Right atrium auricular region (tissue), 2 donors: ENCODE data around the gene AP2A2. TPM values are rescaled to one million over a fixed set of nuclear protein-coding genes. Genes with fewer than 3 reads are reported as not detected.

ENCODE experiments used
- DNase-seq: peaks from one replicate; pipeline ENCODE4 v3.0.0-alpha.2; 2019; ENCODE audit warnings: low spot score
- H3K27ac ChIP-seq, 2 donors: fragments of 200-600 bp; sonication (generic); 1 replicate in 1 of 2; 2 replicates in 1 of 2; pipeline ENCODE4 v1.5.1; 2016 to 2019
- H3K27me3 ChIP-seq, 2 donors: fragments of 200-600 bp; sonication (generic); one replicate each; pipeline versions ENCODE4 v1.5.1 to v1.6.0; 2017 to 2019
- H3K36me3 ChIP-seq: fragments of 200-600 bp; sonication (generic); one replicate; pipeline ENCODE4 v1.5.1; 2016
- H3K4me1 ChIP-seq, 2 donors: fragments of 200-600 bp; sonication (generic); one replicate each; pipeline versions ENCODE4 v1.5.1 to v1.6.0; 2017 to 2019
- H3K4me3 ChIP-seq, 2 donors: fragments of 200-600 bp; sonication (generic); 1 replicate in 1 of 2; 2 replicates in 1 of 2; pipeline ENCODE4 v1.5.1; 2017 to 2019; ENCODE audit warnings: mild to moderate bottlenecking in 1 of 2, moderate library complexity in 1 of 2
- H3K9me3 ChIP-seq, 2 donors: fragments of 200-600 bp; sonication (generic); one replicate each; pipeline ENCODE4 v1.5.1; 2019
- total RNA-seq, 2 donors: library from RNA; depleted of rRNA; stranded (reverse); fragments of >200 nt; gene quantifications; one replicate each; pipeline ENCODE4 v1.1.0, GENCODE V29; 2016
- TF ChIP-seq, protein P1 (sequence below), 2 donors: fragments of 200-600 bp; sonication (generic); IDR thresholded peaks; one replicate each; pipeline ENCODE4 v1.5.1; 2019; ENCODE audit warnings: antibody characterized with exemption in 2 of 2

The AP2A2 gene
- total RNA-seq, 2 donors from 2014 or later, result 28.8 to 41.7 TPM

DNA sequence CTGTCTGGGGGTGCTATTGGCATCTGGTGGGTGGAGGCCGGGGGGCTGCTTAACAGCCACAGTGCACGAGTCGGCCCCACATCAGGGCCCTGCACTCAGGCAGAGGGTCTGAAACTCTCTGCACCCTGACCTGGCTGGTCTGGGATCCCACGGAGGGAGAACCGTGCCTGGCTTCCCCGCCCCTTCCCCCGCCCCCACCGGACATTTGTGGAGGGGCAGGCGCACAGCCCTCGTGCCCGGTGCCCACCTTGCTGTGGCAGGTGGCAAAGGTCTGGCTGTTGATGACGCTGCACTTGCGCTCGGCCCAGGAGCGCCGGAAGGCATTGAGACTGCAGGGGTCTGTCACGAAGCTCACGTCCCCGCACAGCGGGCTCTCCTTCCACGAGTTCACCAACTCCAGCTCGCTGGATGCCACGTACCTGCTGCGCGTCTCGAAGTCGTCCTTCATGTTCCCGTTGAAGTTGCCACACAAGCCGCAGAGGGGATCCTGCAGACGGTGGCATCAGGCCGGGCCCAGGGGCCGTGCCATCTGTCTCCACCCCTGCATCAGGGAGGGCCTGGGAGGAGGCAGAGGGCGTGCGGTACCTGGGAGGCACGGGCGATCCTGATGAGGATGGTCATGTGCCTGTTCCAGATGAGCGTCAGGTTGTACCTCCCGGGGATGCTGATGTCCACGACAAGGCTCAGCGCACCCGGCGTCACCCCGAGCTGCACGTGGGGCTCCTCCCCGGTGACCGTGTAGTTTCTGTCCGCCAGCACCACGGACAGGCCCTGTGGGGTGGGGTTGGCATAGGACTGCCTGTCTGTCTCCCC is 99.1 kb downstream of the AP2A2 start:
- Histone ChIP-seq H3K27ac (no peak overlapping the region), H3K4me3 (no peak overlapping the region), H3K27me3 (no peaks in the 10 kb centered on the region), H3K9me3 (no peaks in the 10 kb centered on the region), H3K36me3 (no peaks in the 10 kb centered on the region), H3K4me1 (no peaks in the 10 kb centered on the region)
- TF ChIP-seq, protein P1, sequence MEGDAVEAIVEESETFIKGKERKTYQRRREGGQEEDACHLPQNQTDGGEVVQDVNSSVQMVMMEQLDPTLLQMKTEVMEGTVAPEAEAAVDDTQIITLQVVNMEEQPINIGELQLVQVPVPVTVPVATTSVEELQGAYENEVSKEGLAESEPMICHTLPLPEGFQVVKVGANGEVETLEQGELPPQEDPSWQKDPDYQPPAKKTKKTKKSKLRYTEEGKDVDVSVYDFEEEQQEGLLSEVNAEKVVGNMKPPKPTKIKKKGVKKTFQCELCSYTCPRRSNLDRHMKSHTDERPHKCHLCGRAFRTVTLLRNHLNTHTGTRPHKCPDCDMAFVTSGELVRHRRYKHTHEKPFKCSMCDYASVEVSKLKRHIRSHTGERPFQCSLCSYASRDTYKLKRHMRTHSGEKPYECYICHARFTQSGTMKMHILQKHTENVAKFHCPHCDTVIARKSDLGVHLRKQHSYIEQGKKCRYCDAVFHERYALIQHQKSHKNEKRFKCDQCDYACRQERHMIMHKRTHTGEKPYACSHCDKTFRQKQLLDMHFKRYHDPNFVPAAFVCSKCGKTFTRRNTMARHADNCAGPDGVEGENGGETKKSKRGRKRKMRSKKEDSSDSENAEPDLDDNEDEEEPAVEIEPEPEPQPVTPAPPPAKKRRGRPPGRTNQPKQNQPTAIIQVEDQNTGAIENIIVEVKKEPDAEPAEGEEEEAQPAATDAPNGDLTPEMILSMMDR (IDR thresholded peaks at IDR 0.05), result no peak
- no peak for DNase-seq

DNA sequence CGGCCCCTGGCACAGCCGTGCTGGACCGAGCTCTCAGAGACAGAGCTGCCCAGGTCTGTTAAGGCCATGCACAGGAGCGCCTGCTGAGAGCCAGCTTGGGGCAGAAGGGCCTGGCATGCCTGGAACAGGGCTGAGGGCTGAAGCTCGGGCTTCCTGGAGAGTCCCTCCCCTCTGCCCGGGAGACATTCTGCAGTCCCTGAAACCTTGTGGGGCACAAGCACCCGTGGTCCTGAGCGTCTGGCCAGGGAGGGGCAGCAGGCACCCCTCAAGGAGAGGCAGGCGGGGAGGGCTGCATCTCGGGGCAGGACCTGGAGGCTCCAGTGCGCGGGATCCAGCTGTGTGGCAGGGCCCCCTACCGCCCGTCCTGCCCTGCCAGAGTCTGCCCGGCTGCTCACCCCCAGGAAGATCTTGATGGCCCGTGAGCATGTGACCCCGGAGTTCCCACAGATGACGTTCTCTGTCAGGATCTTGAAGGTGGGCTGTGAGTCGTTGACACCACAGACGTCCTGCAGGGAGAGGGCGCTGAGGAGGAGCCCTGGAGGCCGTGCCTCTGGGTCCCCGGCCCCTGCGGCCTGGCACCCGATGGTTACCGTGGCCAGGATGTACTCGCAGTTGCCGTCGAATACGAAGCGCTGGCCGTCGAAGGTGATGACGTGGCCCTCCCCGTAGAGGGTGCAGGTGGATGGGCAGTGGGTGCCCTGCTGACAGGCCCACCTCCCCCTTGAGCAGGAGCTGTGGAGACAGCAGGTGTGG is 99.9 kb downstream of the AP2A2 start:
- H3K27ac ChIP-seq, result no peak overlapping the region
- TF ChIP-seq, protein P1 (IDR thresholded peaks at IDR 0.05), result no peak
- H3K27me3 ChIP-seq, result no peaks in the 10 kb centered on the region
- no peaks in the 10 kb centered on the region for H3K4me1 ChIP-seq
- H3K9me3 ChIP-seq, result no peaks in the 10 kb centered on the region
- H3K4me3 ChIP-seq, result no peak overlapping the region
- DNase-seq, result no peak
- H3K36me3 ChIP-seq, result no peaks in the 10 kb centered on the region

DNA sequence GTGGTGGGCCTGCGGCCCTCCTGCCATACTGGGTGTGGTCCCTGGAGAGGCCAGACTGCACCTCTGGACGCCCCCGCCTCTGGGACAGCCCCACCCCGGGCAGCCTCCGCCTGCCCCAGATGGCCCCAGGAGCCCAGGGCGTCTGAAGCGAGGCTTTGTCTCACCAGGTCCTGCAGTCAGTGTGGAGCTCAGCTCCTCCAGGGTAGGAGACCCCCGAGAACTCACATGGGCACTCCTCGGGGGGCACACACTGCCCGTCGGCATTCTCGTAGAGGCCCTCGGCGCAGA is 100.4 kb downstream of the AP2A2 start:
- H3K36me3 ChIP-seq, result no peaks in the 10 kb centered on the region
- DNase-seq, result no peak
- H3K27me3 ChIP-seq, result no peaks in the 10 kb centered on the region
- TF ChIP-seq, protein P1 (IDR thresholded peaks at IDR 0.05), result no peak
- H3K4me3 ChIP-seq, result no peak overlapping the region
- no peaks in the 10 kb centered on the region for H3K9me3 ChIP-seq
- no peak overlapping the region for H3K27ac ChIP-seq
- H3K4me1 ChIP-seq, result no peaks in the 10 kb centered on the region

DNA sequence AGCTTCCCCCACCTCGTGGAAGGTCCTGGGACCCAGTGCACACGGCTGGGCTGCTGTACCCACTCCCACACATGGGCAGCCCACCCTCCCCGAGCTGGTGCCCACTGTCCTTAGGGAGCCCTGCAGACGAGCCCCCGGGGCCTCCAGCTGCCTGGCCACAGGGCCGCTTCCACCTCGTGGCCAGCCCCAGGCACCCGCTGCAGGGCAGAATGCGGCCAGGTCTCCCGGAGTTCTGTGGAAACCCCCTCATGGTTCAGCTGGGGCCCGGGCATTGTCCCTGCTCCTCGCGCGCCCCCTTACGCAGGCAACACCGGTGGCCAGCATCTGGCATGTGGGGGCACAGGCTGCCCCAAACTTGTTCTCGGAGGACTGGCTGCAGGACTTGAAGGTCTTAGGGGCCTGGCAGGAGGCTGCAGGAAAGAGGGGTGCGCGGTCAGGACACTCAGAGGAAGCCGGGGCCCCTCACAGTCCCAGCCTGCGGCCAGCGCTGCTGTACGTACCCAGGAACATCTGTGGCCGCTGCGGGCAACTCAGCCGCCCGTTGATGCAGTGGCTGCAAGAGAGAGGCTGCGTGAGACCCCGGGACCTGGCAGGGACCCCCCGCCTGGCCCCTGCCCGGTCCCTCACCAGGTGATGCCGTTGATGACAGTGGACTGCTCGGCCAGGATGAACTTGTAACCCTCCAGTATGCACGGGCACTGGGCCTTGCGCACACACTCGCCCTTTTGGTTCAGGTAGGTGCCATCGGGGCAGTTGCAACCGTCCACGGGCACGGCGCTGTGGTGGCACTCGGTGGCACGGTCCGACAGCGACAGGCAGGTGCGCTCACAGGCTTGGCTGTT is 101.2 kb downstream of the AP2A2 start:
- Histone ChIP-seq H3K4me3 (no peak overlapping the region), H3K4me1 (no peaks in the 10 kb centered on the region), H3K9me3 (no peaks in the 10 kb centered on the region), H3K27me3 (no peaks in the 10 kb centered on the region), H3K36me3 (no peaks in the 10 kb centered on the region), H3K27ac (no peak overlapping the region)
- DNase-seq, result no peak
- TF ChIP-seq, protein P1 (IDR thresholded peaks at IDR 0.05), result no peak

DNA sequence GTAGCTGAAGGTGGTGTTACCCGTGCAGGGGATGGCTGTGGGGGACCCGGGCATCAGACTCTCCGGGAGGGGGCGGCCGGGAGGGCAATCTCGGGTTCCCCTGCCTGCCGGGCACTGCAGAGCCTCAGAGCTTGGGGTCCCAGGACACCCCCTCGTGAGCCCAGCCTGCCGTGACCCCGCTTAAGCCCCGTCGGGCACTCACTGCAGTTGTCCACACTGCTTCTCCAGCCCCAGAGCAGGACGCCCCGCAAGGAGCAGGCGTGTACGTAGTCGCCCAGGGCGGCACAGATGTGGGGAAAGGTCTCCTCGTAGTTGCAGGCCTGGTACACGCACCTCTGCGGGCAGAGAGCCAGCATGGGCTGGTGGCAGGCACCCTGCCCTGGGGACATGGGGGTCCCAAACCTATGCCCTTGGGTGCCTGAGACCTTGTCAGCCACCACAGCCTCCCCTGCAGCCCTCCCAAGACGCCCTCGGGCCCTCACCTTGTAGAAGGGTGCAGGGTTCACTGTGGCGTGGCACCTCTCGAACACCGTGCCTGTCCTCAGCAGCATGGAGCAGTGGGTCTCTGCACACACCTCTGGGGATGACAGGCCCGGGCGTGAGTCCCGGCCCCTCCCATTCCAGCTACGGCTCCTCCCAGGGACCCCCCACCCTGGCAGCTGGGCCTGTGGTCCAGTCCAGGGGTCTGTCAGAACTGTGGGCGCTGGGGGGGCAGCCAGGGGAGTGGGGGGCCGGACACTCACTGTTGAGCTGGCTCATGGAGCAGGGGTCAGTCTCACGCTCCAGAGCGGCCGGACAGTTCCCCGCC is 102.0 kb downstream of the AP2A2 start:
- H3K27me3 ChIP-seq, result no peaks in the 10 kb centered on the region
- no peak for DNase-seq
- TF ChIP-seq, protein P1 (IDR thresholded peaks at IDR 0.05), result no peak
- H3K4me1 ChIP-seq, result no peaks in the 10 kb centered on the region
- H3K4me3 ChIP-seq, result no peak overlapping the region
- H3K27ac ChIP-seq, result no peak overlapping the region
- H3K36me3 ChIP-seq, result no peaks in the 10 kb centered on the region
- no peaks in the 10 kb centered on the region for H3K9me3 ChIP-seq
